Gastrocnemius medialis (tissue), 4 donors: Measurements from ENCODE around the gene GNL1. TPM values are rescaled to one million over a fixed set of nuclear protein-coding genes. Genes with fewer than 3 reads are reported as not detected.
A peak's percentile ranks its signal among the peaks of the same experiment; 100 is the strongest.

ENCODE experiments used
- ATAC-seq, 2 donors: fragments of 150-250 bp; one replicate each; pipeline ENCODE4 v1.9.1; 2016
- DNase-seq, 2 donors: peaks; one replicate each; pipeline ENCODE4 v3.0.0-alpha.2; 2019
- H3K27ac ChIP-seq, 4 donors: fragments of 200-600 bp; sonication (generic); 1 replicate in 1 of 4; 2 replicates in 3 of 4; pipeline ENCODE4 v1.5.1; 2016 to 2018; ENCODE audit warnings: mild to moderate bottlenecking in 2 of 4, moderate library complexity in 1 of 4
- H3K27me3 ChIP-seq, 3 donors: fragments of 200-600 bp; sonication (generic) in 2 of 3; 1 replicate in 1 of 3; 2 replicates in 2 of 3; pipeline versions ENCODE4 v1.5.1 to v1.6.0; 2016 to 2019; ENCODE audit warnings: mild to moderate bottlenecking in 1 of 3, moderate library complexity in 1 of 3
- H3K36me3 ChIP-seq, 2 donors: fragments of 200-600 bp; sonication (generic) in 1 of 2; one replicate each; pipeline ENCODE4 v1.5.1; 2017 to 2018
- H3K4me1 ChIP-seq, 2 donors: fragments of 200-600 bp; sonication (generic) in 1 of 2; one replicate each; pipeline ENCODE4 v1.5.1; 2016 to 2017; ENCODE audit warnings: mild to moderate bottlenecking in 2 of 2
- H3K4me3 ChIP-seq, 4 donors: fragments of 200-600 bp; sonication (generic) in 3 of 4; 1 replicate in 1 of 4; 2 replicates in 3 of 4; pipeline ENCODE4 v1.5.1; 2016 to 2019; ENCODE audit warnings: mild to moderate bottlenecking in 2 of 4
- H3K9me3 ChIP-seq, 3 donors: fragments of 200-600 bp; sonication (generic) in 2 of 3; 1 replicate in 1 of 3; 2 replicates in 2 of 3; pipeline ENCODE4 v1.5.1; 2016 to 2019
- CTCF ChIP-seq, 5 experiments: fragments of 450-650 bp in 3 of 5; fragments of 200-600 bp in 2 of 5; sonication (generic) in 2 of 5; IDR thresholded peaks in 4 of 5; conservative IDR thresholded peaks in 1 of 5; 1 replicate in 4 of 5; 2 replicates in 1 of 5; pipeline ENCODE4 v1.5.1; 2016 to 2019; ENCODE audit warnings: antibody characterized with exemption in 5 of 5, mild to moderate bottlenecking in 3 of 5, moderate library complexity in 3 of 5
- POLR2A ChIP-seq, 2 donors: fragments of 450-650 bp; IDR thresholded peaks; one replicate each; pipeline ENCODE4 v1.6.1; 2017; ENCODE audit warnings: antibody characterized with exemption in 2 of 2, mild to moderate bottlenecking in 2 of 2, moderate library complexity in 2 of 2
- in situ Hi-C, 4 donors: fragments of 200-750 bp; cut with MboI; loops; one replicate each; pipeline versions ENCODE4 v1.15.0 to v1.8.0; 2017; ENCODE audit warnings: low sequenced_read_pairs in 4 of 4
- intact Hi-C: fragments of 100-400 bp; cut with DNase I; formaldehyde crosslinking; loops from one replicate; pipeline ENCODE4 v1.15.1; 2023; ENCODE audit warnings: low total_unique reads
- microRNA counts, 2 donors: library from miRNA; unstranded; fragments of <30 nt; microRNA quantifications; one replicate each; lab custom pipeline; 2016
- microRNA-seq, 2 donors: library from miRNA; unstranded; fragments of <30 nt; microRNA quantifications; one replicate each; pipeline ENCODE4, GENCODE V29; 2016; ENCODE audit warnings: borderline replicate concordance in 2 of 2
- total RNA-seq, 4 donors: library from RNA; depleted of rRNA; stranded (reverse); fragments of >200 nt; gene quantifications; one replicate each; pipeline versions ENCODE4 v1.1.0 to v1.2.3, GENCODE V29; 2016

GNL1 gene
- total RNA-seq, 4 donors from 2014 or later: 13.2 to 16.0 (median 14.9) TPM

- intact Hi-C loops: loop anchor here (1.0 kb wide), 1 partner anchor 37 kb away; no protein-coding TSS in a partner anchor
- TF ChIP-seq POLR2A (IDR thresholded peaks at IDR 0.05) (no peak), CTCF (IDR thresholded peaks at IDR 0.05 in 4 of 5, conservative IDR thresholded peaks at IDR 0.05 in 1 of 5) (no peak)
These were observed 64.0 kb downstream of the GNL1 start for GRCh38 chr6:30491991-30492952.

More at GRCh38 chr6:30491991-30492952, 64.0 kb downstream of the GNL1 start:
- in situ Hi-C loops: no loop called here
- peaks cover 0 to 23% of the 10 kb centered on the region in 2 donors for H3K36me3 ChIP-seq
- ATAC-seq: no peak
- peak overlapping the region; percentile 55 to 91 (median 76) for H3K4me3 ChIP-seq
- peaks cover 0 to 3% of the 10 kb centered on the region in 2 donors for H3K4me1 ChIP-seq
- DNase-seq: no peak
- H3K27ac ChIP-seq: peak overlapping the region; percentile 29 to 95 (median 82)
- H3K9me3 ChIP-seq: no peaks in the 10 kb centered on the region
- peaks cover 5 to 10% (median 9%) of the 10 kb centered on the region in 3 donors for H3K27me3 ChIP-seq

MicroRNA genes within 50 kb of the gene (microRNA counts, 767-probe panel; counts per million panel counts)
- microRNA hsa-miR-877-5p (lab: Ali Mortazavi, UCI): 356 to 448 counts per million in 2 donors

Small RNA genes within 50 kb of the gene (microRNA-seq; reads per million reads assigned to microRNA genes)
- 15.4 to 35.0 reads per million in 2 donors for gene MIR877

Other genes with a start within 250 kb of the GNL1 start
- 10 to 100 TPM; 12.3 to 21.5 (median 14.9) TPM for gene TRIM39, start 229.6 kb downstream of the GNL1 start, total RNA-seq
- gene RPP21, start 211.3 kb downstream of the GNL1 start, total RNA-seq: 100 to 1,000 TPM in 1 of 4 donors, 10 to 100 TPM in 3; 44.5 to 103 (median 85.4) TPM
- 100 to 1,000 TPM; 135 to 248 (median 157) TPM for gene HLA-E, start 67.0 kb downstream of the GNL1 start, total RNA-seq
- gene PRR3, start 806 bp upstream of the GNL1 start, total RNA-seq: 1 to 10 TPM in 3 of 4 donors, under 1 TPM in 1; 0.75 to 1.6 (median 1.3) TPM
- 100 to 1,000 TPM in 3 of 4 donors, 10 to 100 TPM in 1; 55.8 to 122 (median 111) TPM for gene ABCF1, start 15.0 kb upstream of the GNL1 start, total RNA-seq
- 10 to 100 TPM; 24.1 to 31.5 (median 27.0) TPM for gene PPP1R10, start 60.8 kb upstream of the GNL1 start, total RNA-seq
- gene MRPS18B, start 61.4 kb upstream of the GNL1 start, total RNA-seq: 100 to 1,000 TPM; 155 to 211 (median 167) TPM
- 1 to 10 TPM in 2 of 4 donors, under 1 TPM in 2; 0.73 to 7.8 (median 1.7) TPM for gene ATAT1, start 70.4 kb upstream of the GNL1 start, total RNA-seq
- gene C6orf136, start 90.6 kb upstream of the GNL1 start, total RNA-seq: 10 to 100 TPM; 11.2 to 24.9 (median 19.8) TPM
- gene DHX16, start 116.5 kb upstream of the GNL1 start, total RNA-seq: 10 to 100 TPM; 39.1 to 74.8 (median 49.4) TPM
- 10 to 100 TPM in 3 of 4 donors, 1 to 10 TPM in 1; 4.4 to 16.9 (median 12.4) TPM for gene PPP1R18, start 130.2 kb upstream of the GNL1 start, total RNA-seq
- gene NRM, start 134.5 kb upstream of the GNL1 start, total RNA-seq: 1 to 10 TPM in 3 of 4 donors, under 1 TPM in 1; 0.32 to 2.0 (median 1.4) TPM
- gene MDC1, start 160.8 kb upstream of the GNL1 start, total RNA-seq: 1 to 10 TPM; 3.6 to 8.9 (median 6.2) TPM
- 100 to 1,000 TPM in 3 of 4 donors, 10 to 100 TPM in 1; 79.7 to 294 (median 193) TPM for gene TUBB, start 163.9 kb upstream of the GNL1 start, total RNA-seq
- 100 to 1,000 TPM in 3 of 4 donors, 10 to 100 TPM in 1; 96.9 to 127 (median 117) TPM for gene FLOT1, start 186.2 kb upstream of the GNL1 start, total RNA-seq
- gene IER3, start 188.1 kb upstream of the GNL1 start, total RNA-seq: 1 to 10 TPM in 3 of 4 donors, under 1 TPM in 1; 0.24 to 2.0 (median 1.4) TPM